ENCODE measurements around the gene FRMD5.

DNA sequence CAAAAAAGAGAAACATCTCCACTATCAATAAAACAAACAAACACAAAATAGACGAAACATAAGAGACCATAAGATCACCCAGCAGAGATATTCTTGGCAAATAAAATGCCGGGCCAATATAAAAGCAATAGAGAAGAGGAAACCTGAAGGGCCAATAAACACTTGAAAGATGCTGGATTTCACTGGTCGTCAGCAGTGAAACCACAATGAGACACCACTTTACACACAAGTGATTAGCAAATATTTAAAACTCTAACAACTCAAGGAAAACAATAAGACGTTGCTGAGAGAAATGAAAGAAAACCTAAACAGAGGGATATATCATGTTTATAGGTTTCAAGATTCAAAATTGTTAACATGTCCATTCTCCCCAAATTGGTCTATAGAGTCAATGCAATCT is 219.7 kb downstream of the FRMD5 start:
- TF ChIP-seq EZH2 (IDR thresholded peaks at IDR 0.05; ENCODE audit: borderline replicate concordance, insufficient read depth, low read length, poor library complexity, severe bottlenecking) (no peak), REST (IDR thresholded peaks at IDR 0.05; ENCODE audit: borderline replicate concordance) (no peak), MXI1 (conservative IDR thresholded peaks at IDR 0.05; ENCODE audit: poor library complexity, severe bottlenecking) (no peak), SMC3 (conservative IDR thresholded peaks at IDR 0.05; ENCODE audit: poor library complexity) (no peak), POLR2AphosphoS5 (IDR thresholded peaks at IDR 0.05) (no peak), RAD21 (conservative IDR thresholded peaks at IDR 0.05) (no peak), EP300 (conservative IDR thresholded peaks at IDR 0.05; ENCODE audit: poor library complexity, severe bottlenecking) (no peak)
- TF ChIP-seq, protein P1, sequence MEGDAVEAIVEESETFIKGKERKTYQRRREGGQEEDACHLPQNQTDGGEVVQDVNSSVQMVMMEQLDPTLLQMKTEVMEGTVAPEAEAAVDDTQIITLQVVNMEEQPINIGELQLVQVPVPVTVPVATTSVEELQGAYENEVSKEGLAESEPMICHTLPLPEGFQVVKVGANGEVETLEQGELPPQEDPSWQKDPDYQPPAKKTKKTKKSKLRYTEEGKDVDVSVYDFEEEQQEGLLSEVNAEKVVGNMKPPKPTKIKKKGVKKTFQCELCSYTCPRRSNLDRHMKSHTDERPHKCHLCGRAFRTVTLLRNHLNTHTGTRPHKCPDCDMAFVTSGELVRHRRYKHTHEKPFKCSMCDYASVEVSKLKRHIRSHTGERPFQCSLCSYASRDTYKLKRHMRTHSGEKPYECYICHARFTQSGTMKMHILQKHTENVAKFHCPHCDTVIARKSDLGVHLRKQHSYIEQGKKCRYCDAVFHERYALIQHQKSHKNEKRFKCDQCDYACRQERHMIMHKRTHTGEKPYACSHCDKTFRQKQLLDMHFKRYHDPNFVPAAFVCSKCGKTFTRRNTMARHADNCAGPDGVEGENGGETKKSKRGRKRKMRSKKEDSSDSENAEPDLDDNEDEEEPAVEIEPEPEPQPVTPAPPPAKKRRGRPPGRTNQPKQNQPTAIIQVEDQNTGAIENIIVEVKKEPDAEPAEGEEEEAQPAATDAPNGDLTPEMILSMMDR (IDR thresholded peaks at IDR 0.05; ENCODE audit: poor library complexity, severe bottlenecking) = no peak

Measured in neural cell (in vitro differentiated cells).